ENCODE measurements around the gene JPH4.

- TF ChIP-seq CTCF (conservative IDR thresholded peaks at IDR 0.05) (no peak), ZFX (IDR thresholded peaks at IDR 0.05) (no peak)
Measured at GRCh38 chr14:23529016-23529415, 49.6 kb downstream of the JPH4 start.
